GM10266 (cell line): ENCODE data around the gene GAST.

ENCODE experiments used
- DNase-seq: peaks from one replicate; pipeline ENCODE4 v3.0.0; 2012; ENCODE audit errors: extremely low spot score
- CTCF ChIP-seq: IDR thresholded peaks from 2 replicates; pipeline ENCODE4 v1.5.1; 2012; ENCODE audit warnings: mild to moderate bottlenecking, low read depth; ENCODE audit not compliant: control insufficient read depth, insufficient read depth; ENCODE audit errors: missing control alignments

GAST gene

GRCh38 chr17:41687828-41688640 is 24.1 kb upstream of the GAST start:
- DNase-seq, result no peak
- peak; percentile 57 for TF ChIP-seq CTCF

GRCh38 chr17:41688641-41689496 is 23.3 kb upstream of the GAST start, which contains the start of gene EIF1:
Gene EIF1 (plus strand): TSS chr17:41688885. CDS start chr17:41689039, 154 bp downstream.
- no peak for TF ChIP-seq CTCF

GRCh38 chr17:41689497-41690299 is 22.4 kb upstream of the GAST start:
- no peak for DNase-seq

More at GRCh38 chr17:41688641-41689496, 23.3 kb upstream of the GAST start, which contains the start of gene EIF1:
- peak; percentile 92 for DNase-seq

GRCh38 chr17:41690497-41690896 is 21.6 kb upstream of the GAST start:
- DNase-seq, result no peak
- TF ChIP-seq CTCF, result no peak

More at GRCh38 chr17:41689497-41690299, 22.4 kb upstream of the GAST start:
- TF ChIP-seq CTCF, result peak; percentile 49

- DNase-seq, result no peak
- no peak for TF ChIP-seq CTCF
Observed at GRCh38 chr17:41691031-41691777, 20.9 kb upstream of the GAST start.
